Renal cortex interstitium (tissue), 11 donors: Measurements from ENCODE around the gene OCIAD2. TPM values are rescaled to one million over a fixed set of nuclear protein-coding genes. Genes with fewer than 3 reads are reported as not detected.
"Not testable (repeated sequence)": the region's sequence is repeated elsewhere in the genome, so short reads cannot be mapped to it uniquely, and the experiment has no call there.

Source experiments
- DNase-seq, 11 donors: peaks; one replicate each; pipeline ENCODE4 v3.0.0-alpha.2; 2013; ENCODE audit warnings: low read depth in 9 of 11, low spot score in 4 of 11; ENCODE audit errors: extremely low read depth in 1 of 11
- polyA plus RNA-seq, 3 donors: library from polyadenylated mRNA; unstranded; fragments of 120-200 nt; gene quantifications; one replicate each; pipeline ENCODE4 v1.2.1, GENCODE V29; 2013; ENCODE audit not compliant: insufficient read length in 3 of 3

The OCIAD2 gene
- polyA plus RNA-seq, 3 donors: 198 to 245 (median 210) TPM

- no peak for DNase-seq
Measured at GRCh38 chr4:48879561-48880442, 26.8 kb downstream of the OCIAD2 start.

GRCh38 chr4:48877827-48878535 is 28.6 kb downstream of the OCIAD2 start:
- no peak for DNase-seq

- DNase-seq: not testable (repeated sequence)
Measured at GRCh38 chr4:48864696-48865095, 41.9 kb downstream of the OCIAD2 start.

- DNase-seq: no peak
Measured at GRCh38 chr4:48863728-48864127, 42.8 kb downstream of the OCIAD2 start.

- no peak for DNase-seq
Measured at GRCh38 chr4:48862661-48863060, 43.9 kb downstream of the OCIAD2 start.

- no peak for DNase-seq
Measured at GRCh38 chr4:48862038-48862437, 44.5 kb downstream of the OCIAD2 start.

- DNase-seq: no peak
Measured at GRCh38 chr4:48858130-48858529, 48.4 kb downstream of the OCIAD2 start.

- no peak for DNase-seq
Measured at GRCh38 chr4:48854982-48855381, 51.6 kb downstream of the OCIAD2 start.

- no peak for DNase-seq
Measured at GRCh38 chr4:48854395-48854683, 52.2 kb downstream of the OCIAD2 start.

- DNase-seq: no peak
Measured at GRCh38 chr4:48853604-48854394, 52.8 kb downstream of the OCIAD2 start.

- no peak for DNase-seq
Measured at GRCh38 chr4:48851651-48852050, 54.9 kb downstream of the OCIAD2 start.

- not testable (repeated sequence) for DNase-seq
Measured at GRCh38 chr4:48848799-48849198, 57.8 kb downstream of the OCIAD2 start.

- DNase-seq: no peak
Measured at GRCh38 chr4:48844843-48845242, 61.7 kb downstream of the OCIAD2 start.

- DNase-seq: no peak
Measured at GRCh38 chr4:48841045-48841827, 65.3 kb downstream of the OCIAD2 start.

- no peak for DNase-seq
Measured at GRCh38 chr4:48836658-48837057, 69.9 kb downstream of the OCIAD2 start.
